ENCODE results near the gene RSPO1. TPM values are rescaled to one million over a fixed set of nuclear protein-coding genes. Genes with fewer than 3 reads are reported as not detected.

Gene RSPO1
- total RNA-seq, 2 experiments from 2014 or later: not detected

GRCh38 chr1:37562984-37563383, 71.7 kb downstream of the RSPO1 start:
- no peaks in the 10 kb centered on the region for H3K4me1 Mint-ChIP-seq (ENCODE audit: low read depth)
- TF ChIP-seq, protein P1, sequence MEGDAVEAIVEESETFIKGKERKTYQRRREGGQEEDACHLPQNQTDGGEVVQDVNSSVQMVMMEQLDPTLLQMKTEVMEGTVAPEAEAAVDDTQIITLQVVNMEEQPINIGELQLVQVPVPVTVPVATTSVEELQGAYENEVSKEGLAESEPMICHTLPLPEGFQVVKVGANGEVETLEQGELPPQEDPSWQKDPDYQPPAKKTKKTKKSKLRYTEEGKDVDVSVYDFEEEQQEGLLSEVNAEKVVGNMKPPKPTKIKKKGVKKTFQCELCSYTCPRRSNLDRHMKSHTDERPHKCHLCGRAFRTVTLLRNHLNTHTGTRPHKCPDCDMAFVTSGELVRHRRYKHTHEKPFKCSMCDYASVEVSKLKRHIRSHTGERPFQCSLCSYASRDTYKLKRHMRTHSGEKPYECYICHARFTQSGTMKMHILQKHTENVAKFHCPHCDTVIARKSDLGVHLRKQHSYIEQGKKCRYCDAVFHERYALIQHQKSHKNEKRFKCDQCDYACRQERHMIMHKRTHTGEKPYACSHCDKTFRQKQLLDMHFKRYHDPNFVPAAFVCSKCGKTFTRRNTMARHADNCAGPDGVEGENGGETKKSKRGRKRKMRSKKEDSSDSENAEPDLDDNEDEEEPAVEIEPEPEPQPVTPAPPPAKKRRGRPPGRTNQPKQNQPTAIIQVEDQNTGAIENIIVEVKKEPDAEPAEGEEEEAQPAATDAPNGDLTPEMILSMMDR (IDR thresholded peaks at IDR 0.05): no peak
- ATAC-seq: no peak

More at GRCh38 chr1:37562984-37563383, 71.7 kb downstream of the RSPO1 start:
- DNase-seq: no peak
- CTCF ChIA-PET: interaction anchor here (1.1 to 1.5 kb wide), 3 partner anchors 20 to 119 kb away, joined by 3 to 14 read pairs (median 3); no protein-coding TSS in a partner anchor
- no peaks in the 10 kb centered on the region for H3K27me3 Mint-ChIP-seq
- H3K9me3 Mint-ChIP-seq: no peaks in the 10 kb centered on the region
- no peak overlapping the region for H3K27ac Mint-ChIP-seq
- POLR2A ChIA-PET: interaction anchor here (1.1 kb wide), 1 partner anchor 14 kb away, joined by 3 read pairs; no protein-coding TSS in a partner anchor
- intact Hi-C loops (cut with micrococcal nuclease): no loop called here
- H3K36me3 Mint-ChIP-seq (ENCODE audit: low read depth): peaks cover 11% of the 10 kb centered on the region
- H3K4me3 Mint-ChIP-seq: no peak overlapping the region

Other genes with a start within 250 kb of the RSPO1 start
- gene ZC3H12A, start 160.3 kb downstream of the RSPO1 start, total RNA-seq: 10 to 100 TPM; 20.4 to 20.5 TPM
- 10 to 100 TPM; 74.0 to 76.3 TPM for gene MEAF6, start 120.1 kb downstream of the RSPO1 start, total RNA-seq
- gene SNIP1, start 80.6 kb downstream of the RSPO1 start, total RNA-seq: 10 to 100 TPM; 18.3 to 21.8 TPM
- gene DNALI1, start 78.0 kb downstream of the RSPO1 start, total RNA-seq: not detected
- gene GNL2, start 39.0 kb downstream of the RSPO1 start, total RNA-seq: 10 to 100 TPM; 76.4 to 77.8 TPM
- gene CDCA8, start 57.6 kb upstream of the RSPO1 start, total RNA-seq: 10 to 100 TPM; 53.7 to 56.0 TPM
- gene EPHA10, start 130.2 kb upstream of the RSPO1 start, total RNA-seq: not detected
- gene MANEAL, start 159.0 kb upstream of the RSPO1 start, total RNA-seq: 1 to 10 TPM; 1.2 to 1.4 TPM
- 10 to 100 TPM; 17.4 to 17.9 TPM for gene C1orf122, start 172.9 kb upstream of the RSPO1 start, total RNA-seq
- gene YRDC, start 173.3 kb upstream of the RSPO1 start, total RNA-seq: 10 to 100 TPM; 36.2 to 37.1 TPM
- 10 to 100 TPM; 17.7 to 21.3 TPM for gene MTF1, start 224.7 kb upstream of the RSPO1 start, total RNA-seq